Measurements from ENCODE around the gene COL23A1. TPM values are rescaled to one million over a fixed set of nuclear protein-coding genes. Genes with fewer than 3 reads are reported as not detected.
A peak's percentile ranks its signal among the peaks of the same experiment; 100 is the strongest.

Gene COL23A1
- total and polyA plus RNA-seq, 2 of the 8 experiments (the other 6 are each of a cell fraction or from before 2014, with no cell fraction given) = 3.1 to 4.7 TPM

DNA sequence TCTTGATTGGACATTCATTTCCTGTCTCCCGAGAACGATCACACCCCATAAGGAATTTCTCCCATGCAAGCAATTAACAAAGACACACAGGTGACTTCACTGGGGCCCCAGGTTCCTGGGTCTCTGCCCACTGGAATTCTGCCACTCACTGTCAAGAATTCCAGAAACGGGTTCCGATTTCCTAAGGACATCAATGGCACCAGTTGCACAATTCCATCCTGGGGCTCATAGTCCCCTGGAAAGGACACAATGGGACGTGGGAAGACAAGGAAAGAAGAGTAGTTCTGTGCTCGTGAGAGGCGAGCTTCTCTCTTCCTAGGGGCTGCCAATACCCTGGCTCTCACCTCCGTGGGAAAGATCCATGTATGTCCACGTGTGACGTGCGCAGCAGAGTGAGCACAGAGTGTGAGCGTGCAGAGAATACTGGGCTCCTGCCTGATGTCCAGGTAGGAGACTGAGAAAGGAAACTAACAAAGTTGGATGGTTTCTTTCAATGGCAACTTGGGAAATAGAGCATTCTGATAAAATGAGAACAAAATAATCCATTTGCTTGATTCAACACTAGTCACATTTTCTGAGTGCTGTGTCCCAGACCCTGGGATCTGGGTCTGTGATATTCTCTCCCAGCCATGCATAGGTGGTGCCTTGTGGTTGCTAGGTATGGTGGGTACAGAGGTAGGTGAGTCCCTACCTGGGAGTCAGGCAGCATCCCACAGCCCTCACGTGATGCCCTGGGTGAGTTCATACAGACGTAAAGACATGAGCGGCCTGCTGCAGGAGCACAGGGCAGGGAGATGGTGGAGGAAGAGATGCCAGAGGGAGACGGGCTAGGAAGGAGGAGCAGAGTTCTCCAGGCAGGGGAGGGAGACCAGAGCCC is 159.8 kb downstream of the COL23A1 start:
- Histone ChIP-seq H3K27ac (ENCODE audit: low read depth, low read length) (no peak overlapping the region), H3K4me1 (replicated peaks in 1 of 4; ENCODE audit: control insufficient read depth in 3 of 4, insufficient read depth in 4 of 4, low read length in 3 of 4) (peaks cover 4 to 12% (median 6%) of the 10 kb centered on the region in 4 experiments), H3K79me1 (ENCODE audit: low read depth, low read length) (no peaks in the 10 kb centered on the region), H2BK5ac (ENCODE audit: low read depth, low read length) (peak overlapping the region; percentile 27; the same call in 1 of the 2 replicates), H2AFZ (ENCODE audit: low read length) (no peak overlapping the region), H3K36me3 (ENCODE audit: control insufficient read depth in 2 of 4, insufficient read depth in 4 of 4, low read length in 3 of 4) (no peaks in the 10 kb centered on the region), H3K9ac (replicated peaks in 1 of 4; ENCODE audit: extremely low read depth in 1 of 4, low read depth in 3 of 4, low read length in 3 of 4) (no peak overlapping the region), H4K5ac (ENCODE audit: insufficient read length, low read depth, low read length) (no peak overlapping the region), H2AK5ac (ENCODE audit: low read depth, low read length) (no peak overlapping the region), H3K4me2 (ENCODE audit: insufficient read depth in 1 of 2, low read depth in 2 of 2, low read length in 2 of 2) (no peak overlapping the region), H3K14ac (ENCODE audit: insufficient read length) (no peak overlapping the region), H3K79me2 (ENCODE audit: control insufficient read depth in 1 of 2, insufficient read depth in 2 of 2, low read length in 2 of 2) (no peaks in the 10 kb centered on the region), H3K4ac (replicated peaks; ENCODE audit: insufficient read length, low read depth, low read length) (no peak overlapping the region), H3K56ac (replicated peaks; ENCODE audit: insufficient read length, low read depth, low read length) (no peak overlapping the region), H2BK120ac (replicated peaks; ENCODE audit: low read depth, low read length) (no peak overlapping the region), H3K9me3 (ENCODE audit: insufficient read depth in 2 of 2, low read depth in 1 of 2, low read length in 1 of 2) (no peaks in the 10 kb centered on the region), H2BK20ac (ENCODE audit: low read length) (peak overlapping the region; percentile 53; the same call in 1 of the 2 replicates), H3K4me3 (ENCODE audit: extremely low read depth in 1 of 4, insufficient read depth in 2 of 4, low read depth in 3 of 4, low read length in 4 of 4) (no peak overlapping the region), H4K20me1 (replicated peaks in 1 of 2; ENCODE audit: control insufficient read depth in 1 of 2, insufficient read depth in 2 of 2, low read length in 2 of 2) (no peaks in the 10 kb centered on the region), H3K23me2 (ENCODE audit: low read depth, low read length) (no peaks in the 10 kb centered on the region), H3K18ac (ENCODE audit: extremely low read depth, low read length) (no peak overlapping the region), H2BK15ac (ENCODE audit: low read length) (0 out of 2 replicates have a peak overlapping the region, but pooled peaks have one; percentile 46), H2BK12ac (ENCODE audit: low read depth, low read length) (no peak overlapping the region), H3K23ac (ENCODE audit: insufficient read length) (no peak overlapping the region), H4K8ac (ENCODE audit: extremely low read depth, insufficient read depth, low read length) (no peak overlapping the region), H3K27me3 (replicated peaks in 1 of 4; ENCODE audit: control insufficient read depth in 3 of 4, extremely low read depth in 1 of 4, insufficient read depth in 3 of 4, low read length in 3 of 4) (no peaks in the 10 kb centered on the region), H4K91ac (replicated peaks; ENCODE audit: insufficient read length, low read length) (no peak overlapping the region)
- WGBS, 2 experiments (ENCODE audit: extremely low coverage in 1 of 2, insufficient coverage in 1 of 2, insufficient read length in 1 of 2, insufficient replicate concordance in 2 of 2, low coverage in 1 of 2, low lambda C conversion rate in 2 of 2, missing lambda C conversion rate in 1 of 2) = 83% methylated on average over 16 of the region's 16 CpGs; no CpG with 5 or more reads in 1 of the 2 experiments
- no peak for FAIRE-seq
- peak in 1 of 2 experiments; percentile 28 for DNase-seq (ENCODE audit: low read depth in 1 of 2, low spot score in 2 of 2)
- CTCF ChIA-PET (ENCODE audit: partially characterized antibody) = interaction anchor here (0.9 to 1.0 kb wide), 2 partner anchors 23 to 147 kb away, joined by 3 read pairs; no protein-coding TSS in a partner anchor
- POLR2A ChIA-PET (ENCODE audit: partially characterized antibody) = interaction anchor here (1.3 kb wide), 1 partner anchor 12 kb away, joined by 5 read pairs; no protein-coding TSS in a partner anchor
- TF ChIP-seq KDM1A (IDR thresholded peaks at IDR 0.05; ENCODE audit: borderline replicate concordance, low read length) (no peak), JUND (IDR thresholded peaks at IDR 0.05; ENCODE audit: low read length) (no peak), BCL11A (IDR thresholded peaks at IDR 0.05; ENCODE audit: low read depth in 2 of 2, low read length in 2 of 2) (no peak), TCF12 (IDR thresholded peaks at IDR 0.05; ENCODE audit: low read depth, low read length) (no peak), EZH2 (IDR thresholded peaks at IDR 0.05; ENCODE audit: low read depth, low read length, severe bottlenecking) (no peak), SP4 (IDR thresholded peaks at IDR 0.05; ENCODE audit: low read length) (no peak), RAD21 (IDR thresholded peaks at IDR 0.05 in 1 of 2, conservative IDR thresholded peaks at IDR 0.05 in 1 of 2; ENCODE audit: low read depth in 2 of 2, low read length in 2 of 2) (no peak), POLR2A (IDR thresholded peaks at IDR 0.05; ENCODE audit: control extremely low read depth in 1 of 2, low read depth in 2 of 2, low read length in 2 of 2) (no peak), SAP30 (IDR thresholded peaks at IDR 0.05; ENCODE audit: insufficient read depth, insufficient replicate concordance, low read length) (no peak), KDM5A (IDR thresholded peaks at IDR 0.05; ENCODE audit: low read length) (no peak), POU5F1 (IDR thresholded peaks at IDR 0.05; ENCODE audit: low read depth, low read length) (no peak), TBP (IDR thresholded peaks at IDR 0.05; ENCODE audit: low read depth, low read length) (no peak)

All from H1 (cell line).